ENCODE results near the gene SRC.

- no peak for TF ChIP-seq RARB (CRISPR knock-in tag; IDR thresholded peaks at IDR 0.05)
- TF ChIP-seq TSHZ2 (CRISPR knock-in tag; IDR thresholded peaks at IDR 0.05): no peak
- no peak for TF ChIP-seq ZFP3 (CRISPR knock-in tag; IDR thresholded peaks at IDR 0.05)
- TF ChIP-seq ZC3H10 (CRISPR knock-in tag; IDR thresholded peaks at IDR 0.05): no peak
- no peak for TF ChIP-seq ZFP30 (CRISPR knock-in tag; IDR thresholded peaks at IDR 0.05)
- no peak for TF ChIP-seq ZNF70 (CRISPR knock-in tag; IDR thresholded peaks at IDR 0.05)
- no peak for TF ChIP-seq TOX (CRISPR knock-in tag; IDR thresholded peaks at IDR 0.05; ENCODE audit: borderline replicate concordance)
These were observed 50.6 kb downstream of the SRC start for GRCh38 chr20:37396416-37397075.
